Endothelial cell of umbilical vein (primary cell): ENCODE data around the gene GRIK1. TPM values are rescaled to one million over a fixed set of nuclear protein-coding genes. Genes with fewer than 3 reads are reported as not detected.

Experiments used
- BruUV-seq: library from RNA; stranded (reverse); fragments of 400-500 nt; replicated peaks from 2 replicates; lab custom pipeline; 2021; lab: Mats Ljungman, UMichigan
- CTCF ChIA-PET: fragments of 300-600, 350-600 bp; sonication (Branson Sonifier 250); formaldehyde crosslinking; loops from one replicate; lab custom pipeline; 2021; ENCODE audit warnings: antibody characterized with exemption, inconsistent platforms; lab: Charles Lee
- POLR2A ChIA-PET: fragments of 300-600, 350-600 bp; sonication (Branson Sonifier 250); formaldehyde crosslinking; loops from one replicate; lab custom pipeline; 2021; ENCODE audit warnings: antibody characterized with exemption, inconsistent platforms; lab: Charles Lee
- DNase-seq: peaks from one replicate; pipeline ENCODE4 v3.0.0-alpha.2; 2011; ENCODE audit warnings: low read depth, low spot score
- FAIRE-seq: peaks from 2 replicates; lab custom pipeline; 2011; peaks lifted over from hg19 to GRCh38; lab: Jason Lieb, UNC
- H2AFZ ChIP-seq: 2 replicates; pipeline ENCODE4 v1.6.0; 2012; ENCODE audit warnings: low read depth, low read length, control low read depth, inconsistent platforms
- H3K27ac ChIP-seq: 2 replicates; pipeline ENCODE4 v1.5.1; 2011; ENCODE audit warnings: low read depth, mild to moderate bottlenecking, control low read depth, low read length, moderate library complexity; ENCODE audit not compliant: insufficient read depth
- H3K27me3 ChIP-seq, 2 experiments: 2 replicates each; pipeline versions ENCODE4 v1.6.0 to v1.6.1; 2011; ENCODE audit warnings: low read length in 2 of 2, mixed read lengths in 1 of 2; ENCODE audit not compliant: control insufficient read depth in 2 of 2, insufficient read depth in 2 of 2
- H3K36me3 ChIP-seq, 2 experiments: 2 replicates in 1 of 2; 3 replicates in 1 of 2; pipeline ENCODE4 v1.5.1; 2011; ENCODE audit warnings: low read length in 2 of 2, mild to moderate bottlenecking in 1 of 2, moderate library complexity in 1 of 2; ENCODE audit not compliant: control insufficient read depth in 2 of 2, insufficient read depth in 2 of 2; ENCODE audit errors: extremely low read depth in 1 of 2
- H3K4me1 ChIP-seq: 3 replicates; pipeline ENCODE4 v1.5.1; 2011; ENCODE audit warnings: mild to moderate bottlenecking, low read length; ENCODE audit not compliant: control insufficient read depth, insufficient read depth; ENCODE audit errors: extremely low read depth
- H3K4me2 ChIP-seq: 2 replicates; pipeline ENCODE4 v1.6.1; 2011; ENCODE audit warnings: low read length, control low read depth, mixed read lengths; ENCODE audit not compliant: insufficient read depth
- H3K4me3 ChIP-seq, 3 experiments: fragments of 200-600 bp in 1 of 3; sonication (generic), shearing (Covaris generic) in 1 of 3; replicated peaks in 1 of 3; 2 replicates each; pipeline ENCODE4 v1.5.1; 2011 to 2016; ENCODE audit warnings: control low read depth in 3 of 3, low read length in 3 of 3, mild to moderate bottlenecking in 2 of 3, inconsistent platforms in 1 of 3, low read depth in 1 of 3, moderate library complexity in 1 of 3; ENCODE audit not compliant: insufficient read depth in 1 of 3
- H3K79me2 ChIP-seq: 2 replicates; pipeline ENCODE4 v1.6.0; 2012; ENCODE audit warnings: low read length, inconsistent platforms; ENCODE audit not compliant: control insufficient read depth, insufficient read depth
- H3K9ac ChIP-seq: replicated peaks from 2 replicates; pipeline ENCODE3; 2011; ENCODE audit warnings: low read length, control low read depth; ENCODE audit not compliant: insufficient read depth; ENCODE audit errors: extremely low read depth
- H3K9me1 ChIP-seq: replicated peaks from 3 replicates; pipeline ENCODE4 v1.6.0; 2011; ENCODE audit warnings: mild to moderate bottlenecking, low read length; ENCODE audit not compliant: control insufficient read depth, insufficient read depth; ENCODE audit errors: extremely low read depth
- H3K9me3 ChIP-seq: replicated peaks from 2 replicates; pipeline ENCODE4 v1.5.1; 2012; ENCODE audit warnings: low read length, inconsistent platforms; ENCODE audit not compliant: control insufficient read depth, insufficient read depth
- H4K20me1 ChIP-seq: replicated peaks from 2 replicates; pipeline ENCODE3; 2011; ENCODE audit warnings: mild to moderate bottlenecking, low read length; ENCODE audit not compliant: control insufficient read depth, insufficient read depth; ENCODE audit errors: extremely low read depth
- EZH2 ChIP-seq: IDR thresholded peaks from 2 replicates; pipeline ENCODE4 v1.6.1; 2012; ENCODE audit warnings: borderline replicate concordance, low read depth, mild to moderate bottlenecking, moderate library complexity, low read length, inconsistent platforms; ENCODE audit not compliant: severe bottlenecking
- FOS ChIP-seq: IDR thresholded peaks from 2 replicates; pipeline ENCODE4 v1.6.1; 2011; ENCODE audit warnings: mild to moderate bottlenecking, low read length, moderate library complexity, borderline replicate concordance; ENCODE audit not compliant: insufficient read depth
- GATA2 ChIP-seq: IDR thresholded peaks from 2 replicates; pipeline ENCODE4 v1.7.0; 2011; ENCODE audit warnings: low read depth, mild to moderate bottlenecking, moderate library complexity, mixed read lengths, low read length; ENCODE audit not compliant: insufficient read length, insufficient read depth
- JUN ChIP-seq: IDR thresholded peaks from 2 replicates; pipeline ENCODE4 v1.6.1; 2011; ENCODE audit warnings: borderline replicate concordance, low read depth; ENCODE audit not compliant: insufficient read length, insufficient read depth
- MYC ChIP-seq: IDR thresholded peaks from one replicate; pipeline ENCODE4 v1.6.1; 2011; ENCODE audit warnings: mild to moderate bottlenecking, low read depth, low read length
- POLR2A ChIP-seq: IDR thresholded peaks from 2 replicates; pipeline ENCODE4 v1.6.1; 2012; ENCODE audit warnings: low read depth, mild to moderate bottlenecking, control low read depth, low read length
- POLR2AphosphoS5 ChIP-seq: IDR thresholded peaks from 2 replicates; pipeline ENCODE4 v1.6.1; 2012; ENCODE audit warnings: low read depth, mild to moderate bottlenecking, control low read depth, low read length, moderate library complexity; ENCODE audit not compliant: insufficient read depth
- dilution Hi-C: fragments of 300-500 bp; cut with MboI; formaldehyde crosslinking; loops from one replicate; pipeline ENCODE4 v1.15.0; 2019; ENCODE audit warnings: low sequenced_read_pairs; ENCODE audit not compliant: extremely low pct_ligation_motif_present
- intact Hi-C: fragments of 100-400 bp; cut with micrococcal nuclease; formaldehyde crosslinking; loops from one replicate; pipeline ENCODE4 v1.10.0; 2022
- polyA plus RNA-seq, 4 experiments: library from polyadenylated mRNA; depleted of rRNA in 3 of 4; stranded (reverse) in 3 of 4; unstranded in 1 of 4; fragments of >200 nt; gene quantifications; 2 replicates each; pipeline versions ENCODE4 v1.2.1 to v1.2.3, GENCODE V29; 2011 to 2012; ENCODE audit warnings: missing spikeins in 1 of 4
- total RNA-seq: library from RNA; stranded (reverse); gene quantifications from 2 replicates; pipeline ENCODE4 v1.2.3, GENCODE V29; 2021
- TF ChIP-seq, protein P1 (sequence below), 2 donors: IDR thresholded peaks; 1 replicate in 1 of 2; 2 replicates in 1 of 2; pipeline ENCODE4 v1.5.1; 2011; ENCODE audit warnings: low read length in 2 of 2, mild to moderate bottlenecking in 2 of 2, moderate library complexity in 2 of 2, control low read depth in 1 of 2, inconsistent platforms in 1 of 2, low read depth in 1 of 2; ENCODE audit not compliant: insufficient read depth in 1 of 2; ENCODE audit errors: extremely low read depth in 1 of 2
- TF ChIP-seq, protein P2 (sequence below): IDR thresholded peaks from 2 replicates; pipeline ENCODE4 v1.6.1; 2011; ENCODE audit not compliant: insufficient read depth, insufficient read length

Gene GRIK1
- total and polyA plus RNA-seq, 2 donors (not counting 3 experiments of a cell fraction or from before 2014, with no cell fraction given) = not detected

DNA sequence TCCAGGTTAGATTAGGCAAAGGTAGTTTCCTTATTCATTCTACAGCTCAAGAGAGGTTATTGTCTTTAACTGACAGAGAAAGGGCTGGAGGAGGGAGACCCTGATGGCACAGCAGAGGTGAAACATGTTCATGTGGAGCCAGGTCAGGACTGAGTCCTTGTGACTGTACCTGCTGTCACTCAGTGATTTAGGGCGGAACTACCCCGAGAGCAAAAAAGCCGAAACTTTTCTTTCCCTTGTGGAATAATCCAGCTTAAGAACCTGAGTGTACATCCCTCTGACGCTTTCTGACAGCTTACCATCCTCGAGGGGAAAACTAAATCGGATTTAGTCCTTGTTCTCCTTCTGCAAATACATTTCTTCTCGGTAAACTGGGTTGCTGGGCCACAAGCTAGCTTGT, 367.8 kb downstream of the GRIK1 start:
- ChIA-PET POLR2A (no interaction called here), CTCF (interaction anchor here (1.2 kb wide), 1 partner anchor 72 kb away, joined by 3 read pairs; no protein-coding TSS in a partner anchor)
- no peaks in the 10 kb centered on the region for H3K9me3 ChIP-seq
- no peak overlapping the region for H3K4me2 ChIP-seq
- H2AFZ ChIP-seq = no peak overlapping the region
- BruUV-seq = no TSS peak
- H3K36me3 ChIP-seq = no peaks in the 10 kb centered on the region
- no peak overlapping the region for H3K4me3 ChIP-seq
- H3K9ac ChIP-seq = no peak overlapping the region
- H4K20me1 ChIP-seq = no peaks in the 10 kb centered on the region
- H3K9me1 ChIP-seq = no peaks in the 10 kb centered on the region
- DNase-seq = no peak
- H3K4me1 ChIP-seq = no peaks in the 10 kb centered on the region
- H3K79me2 ChIP-seq = no peaks in the 10 kb centered on the region
- intact Hi-C loops (no loop called here), dilution Hi-C loops (no loop called here)
- no peak overlapping the region for H3K27ac ChIP-seq
- no peak for FAIRE-seq
- no peaks in the 10 kb centered on the region for H3K27me3 ChIP-seq
- TF ChIP-seq POLR2A (no peak), FOS (no peak), POLR2AphosphoS5 (no peak), GATA2 (no peak), JUN (no peak), MYC (no peak), EZH2 (no peak)
- TF ChIP-seq, protein P1, sequence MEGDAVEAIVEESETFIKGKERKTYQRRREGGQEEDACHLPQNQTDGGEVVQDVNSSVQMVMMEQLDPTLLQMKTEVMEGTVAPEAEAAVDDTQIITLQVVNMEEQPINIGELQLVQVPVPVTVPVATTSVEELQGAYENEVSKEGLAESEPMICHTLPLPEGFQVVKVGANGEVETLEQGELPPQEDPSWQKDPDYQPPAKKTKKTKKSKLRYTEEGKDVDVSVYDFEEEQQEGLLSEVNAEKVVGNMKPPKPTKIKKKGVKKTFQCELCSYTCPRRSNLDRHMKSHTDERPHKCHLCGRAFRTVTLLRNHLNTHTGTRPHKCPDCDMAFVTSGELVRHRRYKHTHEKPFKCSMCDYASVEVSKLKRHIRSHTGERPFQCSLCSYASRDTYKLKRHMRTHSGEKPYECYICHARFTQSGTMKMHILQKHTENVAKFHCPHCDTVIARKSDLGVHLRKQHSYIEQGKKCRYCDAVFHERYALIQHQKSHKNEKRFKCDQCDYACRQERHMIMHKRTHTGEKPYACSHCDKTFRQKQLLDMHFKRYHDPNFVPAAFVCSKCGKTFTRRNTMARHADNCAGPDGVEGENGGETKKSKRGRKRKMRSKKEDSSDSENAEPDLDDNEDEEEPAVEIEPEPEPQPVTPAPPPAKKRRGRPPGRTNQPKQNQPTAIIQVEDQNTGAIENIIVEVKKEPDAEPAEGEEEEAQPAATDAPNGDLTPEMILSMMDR (IDR thresholded peaks at IDR 0.05; ENCODE audit: extremely low read depth in 1 of 2, insufficient read depth in 1 of 2, low read depth in 1 of 2, low read length in 2 of 2) = no peak
- TF ChIP-seq, protein P2, sequence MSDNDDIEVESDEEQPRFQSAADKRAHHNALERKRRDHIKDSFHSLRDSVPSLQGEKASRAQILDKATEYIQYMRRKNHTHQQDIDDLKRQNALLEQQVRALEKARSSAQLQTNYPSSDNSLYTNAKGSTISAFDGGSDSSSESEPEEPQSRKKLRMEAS = no peak
